ENCODE results near the gene TMEM52. TPM values are rescaled to one million over a fixed set of nuclear protein-coding genes. Genes with fewer than 3 reads are reported as not detected.

The TMEM52 gene
- total and polyA plus RNA-seq, 9 donors = 0.42 to 3.3 (median 2.3) TPM

- intact Hi-C loops (cut with DNase I) = no loop called here
- H3K27ac ChIP-seq = no peak overlapping the region
- H3K27me3 ChIP-seq = no peaks in the 10 kb centered on the region
- no peak overlapping the region for H3K4me3 ChIP-seq
- DNase-seq = peak in 1 of 5 donors; percentile 29
- no peaks in the 10 kb centered on the region for H3K4me1 ChIP-seq (ENCODE audit: insufficient read depth)
- no peaks in the 10 kb centered on the region for H3K36me3 ChIP-seq
- TF ChIP-seq POLR2A (IDR thresholded peaks at IDR 0.05) (no peak), EP300 (IDR thresholded peaks at IDR 0.05) (no peak), CTCF (IDR thresholded peaks at IDR 0.05) (no peak)
- H3K9me3 ChIP-seq = no peaks in the 10 kb centered on the region
- WGBS, 3 donors = 80 to 83% (median 82%) methylated on average over 38 of the region's 38 CpGs
Observed at GRCh38 chr1:1929639-1930545, 10.8 kb upstream of the TMEM52 start.

- Histone ChIP-seq H3K36me3 (no peaks in the 10 kb centered on the region), H3K4me3 (no peak overlapping the region), H3K27me3 (no peaks in the 10 kb centered on the region), H3K9me3 (no peaks in the 10 kb centered on the region), H3K4me1 (ENCODE audit: insufficient read depth) (no peaks in the 10 kb centered on the region), H3K27ac (no peak overlapping the region)
- DNase-seq = peak in 1 of 5 donors; percentile 19
- 62 to 66% (median 63%) methylated on average over 7 to 10 of the region's 10 CpGs for WGBS, 3 donors
- intact Hi-C loops (cut with DNase I) = no loop called here
- no peak for TF ChIP-seq EP300 (IDR thresholded peaks at IDR 0.05)
- no peak for TF ChIP-seq POLR2A (IDR thresholded peaks at IDR 0.05)
- no peak for TF ChIP-seq CTCF (IDR thresholded peaks at IDR 0.05)
Observed at GRCh38 chr1:1929102-1929638, 10.1 kb upstream of the TMEM52 start.

GRCh38 chr1:1928231-1929101, 9.4 kb upstream of the TMEM52 start:
- DNase-seq = peak in 1 of 5 donors; percentile 30
- no peaks in the 10 kb centered on the region for H3K27me3 ChIP-seq
- no peaks in the 10 kb centered on the region for H3K4me1 ChIP-seq (ENCODE audit: insufficient read depth)
- TF ChIP-seq EP300 (IDR thresholded peaks at IDR 0.05) (no peak), CTCF (IDR thresholded peaks at IDR 0.05) (no peak), POLR2A (IDR thresholded peaks at IDR 0.05) (no peak)
- WGBS, 3 donors = 54 to 73% (median 67%) methylated on average over 31 to 33 of the region's 34 CpGs
- intact Hi-C loops (cut with DNase I) = no loop called here
- no peaks in the 10 kb centered on the region for H3K9me3 ChIP-seq
- no peak overlapping the region for H3K4me3 ChIP-seq
- H3K36me3 ChIP-seq = no peaks in the 10 kb centered on the region
- no peak overlapping the region for H3K27ac ChIP-seq

GRCh38 chr1:1927751-1928150, 8.7 kb upstream of the TMEM52 start:
- TF ChIP-seq EP300 (IDR thresholded peaks at IDR 0.05) (no peak), CTCF (IDR thresholded peaks at IDR 0.05) (no peak), POLR2A (IDR thresholded peaks at IDR 0.05) (no peak)
- Histone ChIP-seq H3K9me3 (no peaks in the 10 kb centered on the region), H3K27me3 (no peaks in the 10 kb centered on the region), H3K27ac (no peak overlapping the region), H3K36me3 (no peaks in the 10 kb centered on the region), H3K4me1 (ENCODE audit: insufficient read depth) (no peaks in the 10 kb centered on the region), H3K4me3 (no peak overlapping the region)
- peak in 2 of 5 donors; percentile 17 to 30 for DNase-seq
- intact Hi-C loops (cut with DNase I) = no loop called here
- WGBS, 3 donors = 85 to 91% (median 86%) methylated on average over 25 of the region's 25 CpGs

Data from ovary (tissue), 9 donors.